Stimulated activated naive CD8-positive, alpha-beta T cell treated with anti-CD3 and anti-CD28 coated beads, Interleukin-15, Interleukin-2, amounts not matched to agents 100 ng/mL and 50 ng/mL, for 24 hours (primary cell): Measurements from ENCODE around the gene ETNK2.
"Not testable (repeated sequence)": the region's sequence is repeated elsewhere in the genome, so short reads cannot be mapped to it uniquely, and the experiment has no call there.

ENCODE experiments used
- H3K27ac Mint-ChIP-seq: one replicate; pipeline ENCODE4 v1.8.0; 2021; ENCODE audit warnings: mild to moderate bottlenecking, mixed read lengths
- H3K27me3 Mint-ChIP-seq: one replicate; pipeline ENCODE4 v1.8.0; 2021; ENCODE audit warnings: mixed read lengths
- H3K36me3 Mint-ChIP-seq: one replicate; pipeline ENCODE4 v1.8.0; 2021; ENCODE audit warnings: low read depth, mixed read lengths
- H3K4me1 Mint-ChIP-seq: one replicate; pipeline ENCODE4 v1.8.0; 2021; ENCODE audit warnings: low read depth, mixed read lengths
- H3K4me3 Mint-ChIP-seq: one replicate; pipeline ENCODE4 v1.8.0; 2021; ENCODE audit warnings: mild to moderate bottlenecking, mixed read lengths
- H3K9me3 Mint-ChIP-seq: one replicate; pipeline ENCODE4 v1.8.0; 2021; ENCODE audit warnings: mixed read lengths

The ETNK2 gene

DNA sequence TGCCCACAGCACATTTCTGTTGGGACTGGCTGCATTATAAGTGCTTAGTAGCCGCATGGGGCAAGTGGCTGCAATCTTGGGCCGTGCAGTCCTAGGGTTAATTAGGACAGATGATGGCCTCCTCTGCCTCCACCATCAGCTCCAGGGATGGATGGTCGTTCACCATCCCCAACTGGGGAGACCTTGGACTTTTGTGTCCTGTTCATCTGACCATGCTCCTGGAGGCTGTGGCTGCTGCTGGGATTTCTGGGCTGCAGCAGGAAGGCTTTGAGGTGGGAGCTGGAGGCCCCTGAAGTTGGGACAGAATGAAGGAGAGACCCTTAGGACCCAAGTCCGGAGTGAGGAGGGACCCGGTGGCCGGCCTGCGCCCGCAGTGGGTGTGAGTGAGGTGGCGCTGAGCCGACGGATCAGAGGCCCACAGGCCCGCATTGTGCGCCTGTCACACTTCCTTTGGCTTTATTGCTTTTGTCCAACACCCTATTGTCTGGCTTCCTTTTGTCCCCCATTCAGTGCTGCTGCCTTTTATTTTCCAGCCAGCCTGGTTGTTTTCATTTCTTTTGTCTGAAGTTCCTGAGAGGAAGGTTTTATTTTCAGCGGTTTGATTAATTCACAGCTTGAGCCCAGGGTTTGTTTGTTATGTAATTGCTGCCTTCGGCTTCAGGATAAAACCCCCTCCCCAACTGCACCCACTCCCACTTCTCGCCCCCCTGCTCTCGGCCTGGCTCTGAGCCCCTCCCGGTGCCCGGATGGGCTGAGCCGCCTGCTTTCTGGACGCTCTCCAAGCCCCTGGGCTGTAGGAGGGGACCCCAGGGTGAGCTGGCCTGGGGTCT, 43.3 kb downstream of the ETNK2 start:
- Mint-ChIP-seq H3K36me3 (no peaks in the 10 kb centered on the region), H3K27me3 (no peaks in the 10 kb centered on the region), H3K27ac (no peak overlapping the region), H3K4me3 (no peak overlapping the region), H3K4me1 (peaks cover 17% of the 10 kb centered on the region), H3K9me3 (no peaks in the 10 kb centered on the region)

- Mint-ChIP-seq H3K9me3 (no peaks in the 10 kb centered on the region), H3K4me3 (no peak overlapping the region), H3K27me3 (no peaks in the 10 kb centered on the region), H3K36me3 (no peaks in the 10 kb centered on the region), H3K4me1 (peaks cover 23% of the 10 kb centered on the region), H3K27ac (no peak overlapping the region)
Observed at GRCh38 chr1:204107892-204108291, 44.0 kb downstream of the ETNK2 start.

DNA sequence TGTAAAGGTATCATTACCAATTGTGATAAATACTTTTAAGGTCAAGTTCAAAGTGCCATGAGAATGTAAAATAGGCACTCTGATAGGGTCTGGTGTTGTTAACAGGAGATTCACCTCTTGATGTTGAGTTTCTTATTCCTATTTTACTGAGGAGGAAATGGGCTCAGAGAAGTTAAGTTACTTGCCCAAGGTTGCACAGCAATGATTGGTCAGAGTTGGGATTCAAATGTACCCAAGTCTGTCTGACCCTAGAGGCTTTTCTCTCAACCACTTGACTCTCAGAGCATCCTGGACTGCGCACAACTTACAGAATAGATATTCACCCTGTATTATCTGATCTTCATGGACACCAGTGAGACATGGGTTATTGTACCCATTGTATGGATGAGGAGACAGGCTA, 45.0 kb downstream of the ETNK2 start:
- Mint-ChIP-seq H3K27ac (no peak overlapping the region), H3K27me3 (no peaks in the 10 kb centered on the region), H3K4me1 (peaks cover 34% of the 10 kb centered on the region), H3K9me3 (no peaks in the 10 kb centered on the region), H3K36me3 (no peaks in the 10 kb centered on the region), H3K4me3 (no peak overlapping the region)

GRCh38 chr1:204105131-204105515, 46.7 kb downstream of the ETNK2 start:
- H3K36me3 Mint-ChIP-seq: no peaks in the 10 kb centered on the region
- H3K9me3 Mint-ChIP-seq: no peaks in the 10 kb centered on the region
- peak overlapping the region; percentile 86 for H3K27ac Mint-ChIP-seq
- H3K4me3 Mint-ChIP-seq: peak overlapping the region; percentile 55
- H3K27me3 Mint-ChIP-seq: no peaks in the 10 kb centered on the region
- peaks cover 37% of the 10 kb centered on the region for H3K4me1 Mint-ChIP-seq

DNA sequence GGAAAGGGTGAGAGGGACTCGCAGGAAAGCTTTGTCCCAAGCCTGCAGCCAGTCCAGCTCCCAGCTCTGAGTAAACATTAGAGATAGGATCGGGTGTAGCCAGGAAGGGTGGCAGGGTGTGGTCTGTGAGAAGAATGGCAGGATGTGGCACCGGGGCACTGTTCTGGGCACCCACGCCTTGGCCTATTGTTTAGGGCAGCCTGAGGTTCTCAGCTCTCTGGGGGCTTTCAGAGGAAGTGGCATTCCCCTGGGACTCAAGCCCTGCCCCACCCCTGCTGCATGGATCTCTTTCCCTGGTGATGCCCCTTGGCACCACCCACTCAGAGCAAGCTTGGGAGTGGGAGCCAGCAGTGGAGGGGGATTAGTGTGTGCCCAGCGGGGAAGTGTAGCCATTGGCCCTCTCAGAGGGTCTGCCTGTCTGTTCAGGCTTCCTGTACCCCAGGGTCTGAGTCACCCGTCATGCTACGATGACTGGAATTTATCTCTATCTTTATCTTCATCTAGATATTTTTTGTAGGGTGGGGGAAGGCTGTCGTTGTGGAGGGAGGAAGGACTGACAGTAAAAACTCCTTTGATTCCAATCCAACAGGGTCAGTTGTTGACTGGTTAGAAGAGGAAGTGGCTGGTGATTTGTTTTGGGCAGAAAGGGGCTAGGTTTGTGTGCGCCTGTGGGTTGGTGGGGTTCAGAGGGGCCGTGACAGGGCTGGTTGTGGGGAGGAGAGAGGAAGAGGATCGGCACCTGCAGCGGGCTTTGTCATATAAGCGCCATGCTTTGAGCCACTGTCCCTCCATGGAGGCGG, 47.3 kb downstream of the ETNK2 start:
- Mint-ChIP-seq H3K36me3 (no peaks in the 10 kb centered on the region), H3K27me3 (no peaks in the 10 kb centered on the region), H3K4me3 (peak overlapping the region; percentile 55), H3K4me1 (peaks cover 37% of the 10 kb centered on the region), H3K9me3 (no peaks in the 10 kb centered on the region), H3K27ac (peak overlapping the region; percentile 86)

DNA sequence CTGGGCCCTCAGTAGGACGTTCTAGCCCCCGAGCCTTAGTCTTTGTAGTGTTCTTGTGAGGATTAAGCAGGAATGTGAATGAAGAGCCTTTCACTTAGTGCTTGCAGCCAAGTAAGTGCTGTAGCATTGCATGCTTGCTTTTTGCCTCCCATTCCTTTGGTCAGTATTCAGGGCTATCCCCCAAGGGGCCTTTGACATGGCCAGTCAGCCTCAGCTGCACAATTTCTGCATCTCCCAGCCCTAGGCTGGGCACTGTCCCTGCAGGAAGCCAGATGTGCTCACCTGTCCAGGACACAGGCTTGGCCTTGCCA, 48.5 kb downstream of the ETNK2 start:
- Mint-ChIP-seq H3K4me3 (no peak overlapping the region), H3K27me3 (no peaks in the 10 kb centered on the region), H3K4me1 (peaks cover 37% of the 10 kb centered on the region), H3K9me3 (no peaks in the 10 kb centered on the region), H3K27ac (peak overlapping the region; percentile 75), H3K36me3 (no peaks in the 10 kb centered on the region)

DNA sequence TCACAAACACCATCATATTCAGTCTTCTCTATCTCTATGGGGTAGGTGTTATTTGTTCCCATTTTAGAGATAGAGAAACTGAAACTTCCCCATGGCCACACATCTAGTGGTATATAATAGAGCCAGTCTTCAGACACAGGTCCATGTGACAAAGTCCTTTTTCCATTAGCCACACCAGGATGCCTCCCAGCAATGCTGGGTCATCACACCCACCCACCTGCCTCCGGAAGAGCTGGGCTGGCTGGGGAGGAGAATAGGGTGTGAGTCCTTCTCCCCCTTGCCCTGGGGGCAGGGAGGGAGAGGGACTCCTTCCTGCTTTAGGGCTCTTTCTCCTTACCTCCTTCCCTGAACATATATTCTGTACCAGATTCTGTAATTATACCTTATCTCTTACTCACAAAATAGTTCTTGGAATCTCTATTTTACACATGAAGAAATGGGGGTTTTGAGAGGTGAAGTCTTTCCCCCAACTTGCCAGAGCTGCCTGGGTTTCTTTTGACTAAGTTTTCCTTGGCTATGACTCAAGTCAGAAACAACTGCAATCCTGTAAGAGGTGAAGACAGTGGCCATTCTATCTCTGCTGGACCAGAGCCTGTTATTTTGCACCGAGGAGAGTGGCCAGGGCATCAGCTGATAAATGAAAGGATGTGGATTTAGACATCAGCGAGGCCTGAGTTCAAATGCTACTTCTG, 49.0 kb downstream of the ETNK2 start:
- Mint-ChIP-seq H3K36me3 (no peaks in the 10 kb centered on the region), H3K27me3 (no peaks in the 10 kb centered on the region), H3K4me1 (peaks cover 37% of the 10 kb centered on the region), H3K27ac (peak overlapping the region; percentile 75), H3K9me3 (no peaks in the 10 kb centered on the region), H3K4me3 (peak overlapping the region; percentile 53)

- Mint-ChIP-seq H3K4me3 (peak overlapping the region; percentile 53), H3K36me3 (no peaks in the 10 kb centered on the region), H3K9me3 (no peaks in the 10 kb centered on the region), H3K4me1 (peaks cover 38% of the 10 kb centered on the region), H3K27me3 (no peaks in the 10 kb centered on the region), H3K27ac (peak overlapping the region; percentile 75)
Observed at GRCh38 chr1:204102029-204102611, 49.7 kb downstream of the ETNK2 start.

- not testable (repeated sequence) for H3K4me3 Mint-ChIP-seq, H3K27ac Mint-ChIP-seq, H3K36me3 Mint-ChIP-seq, H3K9me3 Mint-ChIP-seq, H3K27me3 Mint-ChIP-seq
- peaks cover 41% of the 10 kb centered on the region for H3K4me1 Mint-ChIP-seq
Observed at GRCh38 chr1:204099754-204100153, 52.1 kb downstream of the ETNK2 start.

- peaks cover 37% of the 10 kb centered on the region for H3K4me1 Mint-ChIP-seq
- no peak overlapping the region for H3K4me3 Mint-ChIP-seq
- no peaks in the 10 kb centered on the region for H3K27me3 Mint-ChIP-seq
- H3K27ac Mint-ChIP-seq: peak overlapping the region; percentile 45
- no peaks in the 10 kb centered on the region for H3K9me3 Mint-ChIP-seq
- no peaks in the 10 kb centered on the region for H3K36me3 Mint-ChIP-seq
Observed at GRCh38 chr1:204098683-204099082, 53.2 kb downstream of the ETNK2 start.

GRCh38 chr1:204096931-204097330, 54.9 kb downstream of the ETNK2 start:
- H3K27ac Mint-ChIP-seq: peak overlapping the region; percentile 80
- peaks cover 27% of the 10 kb centered on the region for H3K4me1 Mint-ChIP-seq
- no peaks in the 10 kb centered on the region for H3K9me3 Mint-ChIP-seq
- H3K27me3 Mint-ChIP-seq: no peaks in the 10 kb centered on the region
- no peaks in the 10 kb centered on the region for H3K36me3 Mint-ChIP-seq
- no peak overlapping the region for H3K4me3 Mint-ChIP-seq

- Mint-ChIP-seq H3K27me3 (no peaks in the 10 kb centered on the region), H3K27ac (no peak overlapping the region), H3K4me1 (peaks cover 23% of the 10 kb centered on the region), H3K36me3 (no peaks in the 10 kb centered on the region), H3K9me3 (no peaks in the 10 kb centered on the region), H3K4me3 (no peak overlapping the region)
Observed at GRCh38 chr1:204094856-204095634, 56.8 kb downstream of the ETNK2 start.

DNA sequence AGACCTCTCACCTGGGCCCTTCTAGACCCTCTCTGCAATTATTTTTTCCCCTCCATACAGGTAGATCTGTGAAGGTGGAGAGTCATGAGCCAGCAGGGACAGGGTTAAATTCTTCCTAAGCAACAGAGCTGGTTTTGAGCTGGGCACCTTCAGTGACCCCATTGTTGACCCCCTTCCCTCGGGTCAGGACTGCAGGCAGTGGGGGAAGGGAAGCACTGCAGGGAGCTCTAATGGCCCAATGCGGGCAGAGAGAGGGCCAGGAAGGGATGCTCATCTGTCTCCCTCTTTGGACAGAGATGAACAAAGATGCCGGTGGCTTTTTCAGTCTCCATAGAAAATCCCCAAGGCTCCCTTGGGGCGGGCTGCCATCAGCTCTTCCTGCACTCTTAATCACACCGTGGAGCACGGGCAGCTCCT, 57.5 kb downstream of the ETNK2 start:
- Mint-ChIP-seq H3K9me3 (no peaks in the 10 kb centered on the region), H3K36me3 (no peaks in the 10 kb centered on the region), H3K27ac (peak overlapping the region; percentile 68), H3K27me3 (no peaks in the 10 kb centered on the region), H3K4me1 (peaks cover 23% of the 10 kb centered on the region), H3K4me3 (no peak overlapping the region)

- peak overlapping the region; percentile 68 for H3K27ac Mint-ChIP-seq
- no peak overlapping the region for H3K4me3 Mint-ChIP-seq
- no peaks in the 10 kb centered on the region for H3K36me3 Mint-ChIP-seq
- peaks cover 23% of the 10 kb centered on the region for H3K4me1 Mint-ChIP-seq
- no peaks in the 10 kb centered on the region for H3K27me3 Mint-ChIP-seq
- H3K9me3 Mint-ChIP-seq: no peaks in the 10 kb centered on the region
Observed at GRCh38 chr1:204093781-204094180, 58.1 kb downstream of the ETNK2 start.
